ENCODE results near the gene F11R.
"Not testable (repeated sequence)": the region's sequence is repeated elsewhere in the genome, so short reads cannot be mapped to it uniquely, and the experiment has no call there.

Gene F11R

GRCh38 chr1:161044908-161045735 is 24.2 kb upstream of the F11R start:
- in situ Hi-C loops (cut with HindIII; ENCODE audit: low sequenced_read_pairs) = loop anchor here (5.0 kb wide), 2 partner anchors 47 to 82 kb away; no protein-coding TSS in a partner anchor

GRCh38 chr1:161044535-161044907 is 23.6 kb upstream of the F11R start:
- in situ Hi-C loops (cut with HindIII; ENCODE audit: low sequenced_read_pairs) = loop anchor here (5.0 kb wide), 1 partner anchor 48 kb away; no protein-coding TSS in a partner anchor

DNA sequence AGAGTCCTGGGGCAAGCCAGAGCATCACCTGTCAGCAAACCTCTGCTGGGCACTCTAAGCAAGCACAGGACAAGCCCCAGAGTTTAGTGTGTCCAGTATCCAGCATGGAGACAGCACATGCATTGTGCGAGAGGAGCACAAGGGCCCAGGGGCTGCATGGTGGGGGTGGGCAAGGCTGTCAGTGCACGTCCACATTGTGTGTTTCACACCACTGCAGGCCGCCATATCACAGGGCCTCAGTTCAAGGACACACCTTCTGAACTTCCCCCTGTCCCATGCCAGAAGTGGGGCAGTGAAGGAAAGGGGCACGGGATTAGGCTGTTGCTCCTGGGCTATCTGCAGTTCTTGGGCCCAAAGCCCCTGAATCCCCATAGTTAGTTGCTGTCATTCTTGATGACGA is 18.6 kb upstream of the F11R start:
- in situ Hi-C loops (cut with HindIII; ENCODE audit: low sequenced_read_pairs) = no loop called here

DNA sequence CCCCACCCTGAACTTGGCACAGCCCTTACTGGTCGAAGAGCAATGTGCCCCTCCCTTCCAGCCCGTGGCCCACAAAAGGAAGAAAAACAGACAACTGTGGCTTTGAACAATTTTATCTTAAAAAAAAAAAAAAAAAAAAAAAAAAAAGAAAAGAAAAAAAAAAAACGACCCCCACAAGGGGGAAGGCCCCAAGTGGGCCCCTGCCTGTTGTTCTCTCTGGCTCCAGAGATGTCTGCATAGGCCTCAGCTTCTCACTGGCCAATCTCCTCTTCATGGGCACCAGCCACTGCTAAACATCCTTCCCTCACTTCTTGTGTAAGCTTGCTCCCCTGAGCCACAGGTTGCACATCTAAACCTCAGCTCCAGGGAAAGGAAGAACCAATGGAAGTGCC is 18.2 kb upstream of the F11R start:
- in situ Hi-C loops (cut with HindIII; ENCODE audit: low sequenced_read_pairs) = no loop called here

GRCh38 chr1:161038523-161039153 is 17.7 kb upstream of the F11R start, which contains the start of gene TSTD1:
Gene TSTD1 (minus strand): TSS chr1:161038964. CDS start chr1:161038889, 75 bp downstream.
- in situ Hi-C loops (cut with HindIII; ENCODE audit: low sequenced_read_pairs) = no loop called here

- in situ Hi-C loops (cut with HindIII; ENCODE audit: low sequenced_read_pairs) = no loop called here
These were observed 16.9 kb upstream of the F11R start for GRCh38 chr1:161037661-161038522.

GRCh38 chr1:161033751-161034150 is 12.8 kb upstream of the F11R start:
- in situ Hi-C loops (cut with HindIII; ENCODE audit: low sequenced_read_pairs) = no loop called here

- in situ Hi-C loops (cut with HindIII; ENCODE audit: low sequenced_read_pairs) = no loop called here
These were observed 11.5 kb upstream of the F11R start for GRCh38 chr1:161032409-161032808.

- in situ Hi-C loops (cut with HindIII; ENCODE audit: low sequenced_read_pairs) = no loop called here
These were observed 10.9 kb upstream of the F11R start for GRCh38 chr1:161031874-161032273.

GRCh38 chr1:161029466-161029865 is 8.5 kb upstream of the F11R start:
- in situ Hi-C loops (cut with HindIII; ENCODE audit: low sequenced_read_pairs) = not testable (repeated sequence)

DNA sequence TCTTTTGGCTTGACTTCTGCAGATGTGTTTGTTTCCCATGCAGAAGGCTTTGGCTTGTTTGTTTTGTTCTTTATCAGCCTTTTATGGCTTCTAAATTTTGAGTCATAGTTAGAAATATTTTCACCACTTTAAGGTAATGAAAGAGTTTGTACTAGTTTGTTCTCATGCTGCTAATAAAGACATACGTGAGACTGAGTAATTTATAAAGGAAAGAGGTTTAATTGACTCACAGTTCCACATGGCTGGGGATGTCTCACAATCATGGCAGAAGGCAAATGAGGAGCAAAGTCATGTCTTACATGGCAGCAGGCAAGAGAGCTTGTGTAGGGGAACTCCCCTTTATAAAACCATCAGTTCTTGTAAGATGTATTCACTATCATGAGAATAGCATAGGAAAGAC is 6.0 kb upstream of the F11R start:
- in situ Hi-C loops (cut with HindIII; ENCODE audit: low sequenced_read_pairs) = not testable (repeated sequence)

GRCh38 chr1:161022432-161022831 is 1.5 kb upstream of the F11R start:
- in situ Hi-C loops (cut with HindIII; ENCODE audit: low sequenced_read_pairs) = not testable (repeated sequence)

DNA sequence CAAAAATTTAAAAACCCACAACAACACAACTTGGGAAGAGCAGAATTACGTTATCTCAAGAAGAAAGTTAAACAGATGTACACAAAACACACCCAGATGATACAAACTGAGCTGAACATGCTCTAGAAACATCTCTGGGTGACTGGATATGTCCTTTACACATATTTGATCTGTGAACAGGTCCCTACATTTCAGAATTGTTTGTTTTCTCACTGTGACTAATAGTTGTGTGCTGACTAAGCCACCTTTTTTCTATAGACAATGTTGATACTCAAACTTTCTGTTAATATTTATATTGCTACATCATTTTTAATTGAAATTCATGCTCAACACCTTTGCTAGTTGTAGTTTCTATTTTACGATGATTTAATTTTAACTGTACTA is 1.0 kb upstream of the F11R start:
- in situ Hi-C loops (cut with HindIII; ENCODE audit: low sequenced_read_pairs) = no loop called here

DNA sequence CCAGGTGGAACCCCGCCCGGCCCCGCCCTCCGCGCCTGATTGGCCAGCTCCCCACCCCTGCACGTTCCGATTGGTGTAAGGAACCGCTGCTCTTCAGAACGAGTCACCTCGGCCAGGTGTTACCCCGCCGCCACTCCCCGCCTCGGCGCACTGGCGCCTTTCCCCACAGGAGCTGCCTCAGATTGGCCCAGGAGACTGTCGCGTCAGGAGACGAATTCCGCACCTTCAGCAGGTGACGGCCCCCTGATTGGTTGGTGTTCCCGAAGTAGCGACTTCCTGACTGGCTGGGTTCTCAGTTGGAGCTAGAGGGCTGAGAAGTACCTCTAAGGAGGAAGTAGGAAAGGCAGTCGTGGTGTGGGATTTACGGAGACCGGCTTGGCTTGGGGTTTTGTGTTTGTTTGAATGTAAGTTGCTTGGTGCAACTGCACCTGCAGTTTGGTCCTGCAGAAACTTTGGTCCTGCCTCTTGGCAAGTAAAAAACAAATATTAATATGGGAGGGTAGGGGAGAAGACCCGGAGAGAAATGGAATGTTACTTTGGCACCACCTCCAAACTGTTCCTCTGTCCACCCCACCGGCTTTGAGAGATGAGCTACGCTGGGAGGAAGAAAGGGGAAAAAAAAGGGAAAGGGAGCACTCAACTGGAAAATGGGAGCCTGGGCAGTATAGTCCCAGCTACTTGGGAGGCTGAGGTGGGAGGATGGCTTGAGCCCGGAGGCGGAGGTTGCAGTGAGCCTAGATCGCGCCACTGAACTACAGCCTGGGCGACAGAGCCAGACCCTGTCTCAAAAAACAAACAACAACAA is 415 bp upstream of the F11R start:
- in situ Hi-C loops (cut with HindIII; ENCODE audit: low sequenced_read_pairs) = no loop called here

DNA sequence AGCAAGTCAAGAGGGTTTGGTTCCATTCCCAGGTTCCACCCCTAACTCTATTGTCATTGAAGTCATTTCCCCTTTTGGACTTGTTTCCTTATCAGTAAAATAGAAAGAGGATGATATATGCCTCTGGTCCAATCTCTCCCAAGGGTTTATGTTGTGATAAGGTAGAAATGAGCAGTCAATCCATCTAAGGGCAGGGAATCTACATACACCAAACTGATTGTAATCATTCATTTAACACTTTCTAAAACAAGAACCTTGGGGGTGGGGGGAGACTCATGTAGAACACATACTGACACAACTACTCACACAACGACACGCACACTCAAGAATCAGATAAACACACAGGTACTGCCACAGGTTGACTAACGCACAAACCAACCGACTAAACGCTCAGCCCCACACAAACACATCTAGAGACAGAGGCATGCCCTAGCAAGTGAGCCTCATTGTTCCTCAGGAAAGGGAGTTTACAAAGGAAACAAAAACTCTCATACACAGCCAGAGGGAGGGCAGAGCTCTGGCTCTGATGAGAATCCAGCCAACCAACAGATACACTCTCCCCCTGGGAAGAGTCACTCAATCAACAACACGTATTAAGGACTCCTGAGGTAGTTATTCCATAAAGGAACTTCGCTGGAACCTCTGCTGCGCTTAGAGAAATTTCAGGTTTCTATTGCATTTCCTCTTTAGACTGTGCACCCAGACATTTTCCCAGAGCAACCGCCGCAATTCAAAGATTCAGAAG is 1.0 kb downstream of the F11R start:
- in situ Hi-C loops (cut with HindIII; ENCODE audit: low sequenced_read_pairs) = no loop called here

- in situ Hi-C loops (cut with HindIII; ENCODE audit: low sequenced_read_pairs) = not testable (repeated sequence)
These were observed 1.8 kb downstream of the F11R start for GRCh38 chr1:161019111-161019660.

GRCh38 chr1:161018631-161018930 is 2.4 kb downstream of the F11R start:
- in situ Hi-C loops (cut with HindIII; ENCODE audit: low sequenced_read_pairs) = no loop called here

DNA sequence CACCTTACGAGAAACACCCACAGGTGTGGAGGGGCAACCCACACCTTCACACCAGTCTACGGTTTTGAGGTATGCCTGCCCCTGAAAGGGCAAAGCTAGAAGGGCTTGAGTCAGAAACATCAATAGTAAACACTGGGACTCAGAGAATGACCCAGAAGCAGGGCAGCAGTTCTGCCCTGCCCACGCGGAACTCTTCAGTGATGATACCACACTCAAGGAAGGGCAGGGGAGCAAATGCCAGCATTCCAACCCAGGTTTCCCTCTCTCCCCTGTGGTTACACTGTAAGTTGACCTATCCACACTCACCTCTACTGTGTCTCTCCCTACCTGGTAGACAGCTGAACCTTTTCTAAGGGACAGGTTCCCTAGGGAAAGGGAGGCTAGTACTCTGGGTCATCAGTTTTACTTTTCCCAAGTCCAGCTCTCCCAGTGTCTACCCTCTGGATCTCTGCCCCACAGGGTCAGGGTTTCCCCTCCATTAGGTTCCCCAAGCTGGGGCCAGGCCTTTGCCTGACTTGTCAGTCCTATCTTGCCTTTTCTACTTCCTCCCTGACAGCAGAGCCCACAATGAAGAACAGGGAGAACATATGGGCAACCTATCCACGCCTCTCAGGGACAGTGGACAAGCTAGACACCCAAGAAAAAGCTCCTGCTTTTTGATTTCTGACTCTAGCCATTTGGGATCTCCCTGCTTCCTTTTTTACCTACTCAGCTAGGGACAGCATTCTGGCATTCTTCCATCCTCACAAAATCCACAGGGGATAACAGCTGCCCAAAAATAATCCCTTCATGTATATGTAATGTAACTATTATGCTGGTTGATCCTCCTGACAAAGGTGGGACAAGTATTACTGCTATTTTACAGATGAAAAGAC is 3.0 kb downstream of the F11R start:
- in situ Hi-C loops (cut with HindIII; ENCODE audit: low sequenced_read_pairs) = no loop called here

DNA sequence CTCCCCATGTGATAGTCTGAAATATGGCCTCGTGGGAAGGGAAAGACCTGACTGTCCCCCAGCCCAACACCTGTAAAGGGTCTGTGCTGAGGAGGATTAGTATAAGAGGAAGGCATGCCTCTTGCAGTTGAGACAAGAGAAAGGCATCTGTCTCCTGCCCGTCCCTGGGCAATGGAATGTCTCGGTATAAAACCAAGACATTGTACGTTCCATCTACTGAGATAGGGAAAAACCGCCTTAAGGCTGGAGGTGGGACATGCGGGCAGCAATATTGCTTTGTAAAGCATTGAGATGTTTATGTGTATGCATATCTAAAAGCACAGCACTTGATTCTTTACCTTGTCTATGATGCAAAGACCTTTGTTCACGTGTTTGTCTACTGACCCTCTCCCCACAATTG is 3.8 kb downstream of the F11R start:
- in situ Hi-C loops (cut with HindIII; ENCODE audit: low sequenced_read_pairs) = not testable (repeated sequence)

Measured in endothelial cell of hepatic sinusoid (primary cell).